Activated CD8-positive, alpha-beta memory T cell treated with anti-CD3 and anti-CD28 coated beads, Interleukin-2, amount 50 U/mL, for 1 hour (primary cell): Measurements from ENCODE around the gene COL12A1.
"Not testable (repeated sequence)": the region's sequence is repeated elsewhere in the genome, so short reads cannot be mapped to it uniquely, and the experiment has no call there.

ENCODE experiments used
- DNase-seq: peaks from one replicate; pipeline ENCODE4 v3.0.0-alpha.2; 2020; ENCODE audit errors: extremely low read depth

The COL12A1 gene

GRCh38 chr6:75213112-75213511, 7.3 kb upstream of the COL12A1 start:
- DNase-seq: no peak

GRCh38 chr6:75211920-75212590, 6.2 kb upstream of the COL12A1 start:
- no peak for DNase-seq

GRCh38 chr6:75210885-75211739, 5.3 kb upstream of the COL12A1 start:
- DNase-seq: peak; percentile 29

- DNase-seq: no peak
These were observed 3.4 kb upstream of the COL12A1 start for GRCh38 chr6:75209184-75209723.

DNA sequence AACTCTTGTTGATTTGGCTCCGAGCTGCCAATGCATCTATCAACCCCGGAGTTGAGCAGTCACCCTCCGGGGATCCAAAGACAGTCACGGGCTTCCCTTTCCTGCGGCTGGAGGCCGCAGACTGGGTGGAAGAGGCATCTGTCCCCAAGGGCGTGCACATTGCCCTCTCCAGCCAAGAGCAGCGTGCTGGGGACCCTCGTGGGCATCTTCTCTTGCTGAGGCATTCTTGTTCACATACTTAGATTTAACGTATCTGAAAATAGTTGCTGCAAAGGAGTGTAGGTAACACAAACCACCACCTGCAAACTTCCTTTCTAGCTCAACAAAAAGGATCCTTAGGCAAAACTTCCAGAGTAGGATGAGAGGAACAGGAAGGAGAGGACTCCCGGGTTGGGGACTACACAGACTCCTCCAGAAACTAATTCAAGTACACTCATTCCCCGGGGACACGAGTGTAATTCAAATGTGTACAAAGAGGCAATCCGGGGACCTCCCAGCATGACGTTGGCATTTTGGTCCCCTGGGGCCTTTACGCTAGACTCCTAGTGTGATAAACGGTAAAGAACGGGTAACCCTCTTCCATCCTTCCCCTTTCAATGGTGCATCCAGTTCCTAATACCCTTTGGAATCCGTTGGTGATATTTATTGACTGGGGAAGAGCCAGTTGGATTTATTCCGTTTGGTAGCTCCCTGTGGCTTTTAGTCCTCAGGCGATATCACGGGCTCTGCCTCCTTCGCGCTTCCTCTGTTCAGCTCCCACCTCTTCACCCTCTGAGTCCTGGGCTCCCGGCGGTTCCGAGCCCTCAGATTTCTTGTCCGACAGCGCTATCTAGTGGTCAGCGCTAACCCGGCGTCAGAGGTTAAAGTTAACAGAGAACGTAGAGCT, 2.7 kb upstream of the COL12A1 start:
- DNase-seq: peak; percentile 33

DNA sequence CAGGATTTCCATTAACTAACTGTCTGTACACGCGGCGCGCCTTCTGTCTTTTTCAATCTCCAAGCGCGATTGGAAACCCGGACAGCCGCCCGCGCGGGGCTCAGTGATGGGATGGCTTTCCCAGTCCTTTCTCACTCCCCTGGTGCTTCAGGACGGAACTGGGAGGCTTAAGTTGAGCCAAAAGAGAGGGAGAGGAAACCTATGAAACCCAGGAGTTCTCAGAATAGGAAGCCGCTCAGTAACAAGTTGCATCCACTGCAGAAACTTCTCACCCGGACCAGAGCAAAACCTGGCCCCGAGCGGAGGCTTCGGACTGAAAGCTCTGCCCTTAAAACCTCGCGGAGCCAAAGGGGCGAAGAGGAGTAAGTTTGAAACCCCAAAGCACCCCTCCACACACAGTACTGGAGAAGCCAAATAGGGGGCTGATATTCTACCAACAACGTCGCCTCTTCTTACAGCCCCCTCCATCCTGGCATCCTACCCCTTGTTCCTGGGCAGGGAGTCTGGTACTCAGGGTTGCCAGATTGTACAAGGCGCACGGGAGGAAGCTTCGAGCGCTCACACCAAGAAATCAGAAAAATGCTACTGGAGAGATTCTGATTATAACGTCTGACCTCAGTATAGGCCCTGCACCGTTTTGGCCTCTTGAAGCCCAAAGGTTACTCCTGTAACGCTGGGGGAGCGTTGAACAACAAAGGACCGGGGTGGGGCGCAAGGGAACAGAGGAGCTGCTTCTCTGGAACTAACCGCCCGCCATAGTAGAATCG, 906 bp upstream of the COL12A1 start:
- no peak for DNase-seq

GRCh38 chr6:75204959-75205775, 686 bp downstream of the COL12A1 start:
- no peak for DNase-seq

DNA sequence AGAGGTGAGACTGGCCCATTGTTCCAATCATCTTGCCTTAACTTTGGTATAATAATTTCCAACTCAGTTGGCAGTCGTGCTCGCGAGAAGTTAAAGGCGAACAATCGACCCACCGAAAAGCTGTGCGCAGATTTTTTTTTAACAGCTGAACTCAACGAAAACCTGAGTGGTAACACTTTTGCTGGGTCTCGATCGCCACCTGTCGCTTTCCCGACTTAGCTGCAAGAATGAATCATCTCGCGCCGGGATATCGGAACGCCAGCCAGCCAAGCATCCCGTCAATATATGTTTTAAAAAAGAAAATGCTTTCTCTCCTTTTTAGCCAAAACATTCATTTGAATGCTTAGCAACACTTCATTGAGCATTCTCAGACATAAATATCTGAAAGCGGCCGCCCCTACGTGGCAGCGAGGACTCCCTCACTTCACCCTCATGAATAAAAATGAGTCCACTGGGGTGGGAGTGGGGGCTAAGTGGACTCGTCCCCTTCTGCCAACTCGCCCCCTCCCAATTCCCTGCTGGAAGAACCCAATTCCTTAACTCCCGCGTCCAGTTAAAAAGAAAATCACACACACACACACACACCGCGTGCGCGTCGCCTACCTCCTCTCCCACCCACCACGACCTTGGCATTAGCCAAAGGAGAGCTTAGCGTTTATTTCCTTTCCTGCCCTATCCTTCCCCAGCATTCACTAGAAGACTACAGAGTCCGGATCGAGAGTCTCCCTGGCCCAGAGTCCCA, 1.5 kb downstream of the COL12A1 start:
- DNase-seq: no peak

DNA sequence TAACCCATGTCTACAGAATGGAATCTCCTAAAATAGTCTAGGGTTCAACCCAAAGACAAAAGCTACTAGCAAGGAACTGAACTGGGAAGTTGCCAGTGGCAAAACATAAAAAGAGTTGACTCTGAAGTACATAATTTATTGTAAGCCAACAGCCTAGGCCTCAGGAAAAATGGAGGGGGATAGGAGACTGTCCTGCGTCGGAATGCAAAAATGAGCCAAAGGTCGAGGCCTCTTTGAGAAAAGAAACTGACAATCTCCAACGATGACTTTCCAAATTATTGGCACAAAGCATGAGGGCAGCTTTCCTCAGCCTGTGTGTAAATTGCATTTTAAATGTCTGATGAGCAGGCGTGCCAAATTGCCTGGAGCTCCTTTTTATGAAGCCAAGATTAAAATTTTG, 2.1 kb downstream of the COL12A1 start:
- no peak for DNase-seq

GRCh38 chr6:75202676-75203131, 3.1 kb downstream of the COL12A1 start:
- DNase-seq: no peak

DNA sequence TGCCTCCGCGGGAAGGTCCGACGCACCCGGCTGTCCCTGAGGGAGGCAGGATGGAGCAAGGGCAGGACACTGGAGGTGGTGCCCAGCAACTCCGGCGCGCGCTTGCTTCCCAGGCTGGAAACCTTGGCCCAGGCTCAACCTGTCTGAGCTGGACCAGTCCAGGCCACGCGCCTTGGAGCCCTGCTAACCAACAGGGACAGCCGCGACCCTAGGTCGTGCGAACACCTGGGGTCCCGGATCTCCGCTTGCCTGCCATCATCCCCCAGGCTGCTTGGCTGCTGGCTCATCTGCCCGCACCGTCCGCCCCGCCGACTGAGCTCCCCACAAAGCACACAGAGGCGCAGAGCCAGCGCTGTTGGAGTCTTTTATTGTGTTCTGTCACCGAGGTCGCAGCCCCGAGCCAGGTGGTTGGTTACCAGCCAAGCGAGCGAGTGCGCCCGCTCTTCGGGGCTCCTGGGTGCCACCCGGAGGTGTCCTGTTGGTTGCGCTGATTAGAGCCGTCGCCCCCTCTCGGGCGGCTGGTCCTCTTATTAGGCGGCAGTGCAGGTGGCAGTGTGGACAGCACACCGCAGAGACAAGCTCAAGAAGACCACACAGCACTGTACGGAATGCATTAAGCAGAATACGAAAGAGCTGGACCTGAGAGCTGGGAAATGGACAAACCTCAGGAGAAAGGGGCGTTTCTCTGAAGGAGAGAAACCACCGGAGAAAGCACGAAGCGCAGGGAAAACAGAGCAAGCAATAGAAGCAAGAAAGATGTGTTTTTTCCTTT, 3.8 kb downstream of the COL12A1 start:
- DNase-seq: no peak

GRCh38 chr6:75201021-75201420, 4.8 kb downstream of the COL12A1 start:
- DNase-seq: no peak

DNA sequence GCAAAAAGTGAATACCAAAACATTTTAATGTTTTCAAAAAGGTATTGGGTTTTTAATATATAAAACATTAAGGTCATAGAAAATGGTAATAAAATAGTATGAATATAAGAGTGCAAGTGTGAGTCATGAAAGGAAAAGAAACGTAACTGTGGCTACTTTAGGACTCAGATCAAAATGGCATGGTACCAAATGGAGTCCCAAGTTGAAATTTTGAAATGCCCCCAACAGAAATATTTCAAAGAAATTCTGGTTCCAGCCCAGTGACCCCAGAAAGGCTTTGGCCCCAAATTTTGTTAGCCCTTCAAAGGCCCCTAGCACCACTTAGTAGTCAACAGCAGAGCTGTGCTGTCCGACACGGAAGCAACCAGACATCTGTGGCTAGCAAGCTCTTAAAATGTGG, 6.0 kb downstream of the COL12A1 start:
- DNase-seq: no peak

DNA sequence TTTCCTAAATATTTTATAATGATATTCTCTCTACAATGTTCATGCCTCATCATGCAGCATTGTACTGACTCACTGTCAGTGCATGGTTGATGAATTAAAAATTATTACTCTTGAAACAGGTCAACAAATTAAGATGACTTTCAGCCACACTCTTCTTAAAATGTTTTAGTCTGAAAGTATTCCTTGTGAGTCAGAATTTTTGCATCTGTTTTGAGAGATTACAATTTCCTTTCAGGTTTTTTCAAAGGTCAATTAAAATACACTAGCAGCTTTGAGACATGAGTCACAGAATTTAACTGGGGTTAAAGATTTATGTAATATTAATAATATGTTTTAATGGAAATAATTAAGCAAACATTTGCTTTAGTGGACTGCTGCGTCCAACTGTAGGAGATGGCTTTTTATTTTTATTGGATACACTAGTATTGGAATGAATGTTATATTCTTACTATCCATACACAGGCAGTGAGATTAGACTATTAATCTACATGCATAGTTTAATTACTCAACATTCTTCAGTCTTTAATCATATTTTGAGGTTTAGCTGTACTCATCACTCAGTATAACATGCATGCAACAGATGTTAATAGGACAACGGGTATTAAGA, 9.7 kb downstream of the COL12A1 start:
- DNase-seq: no peak

GRCh38 chr6:75188221-75188925, 17.5 kb downstream of the COL12A1 start:
- DNase-seq: no peak

DNA sequence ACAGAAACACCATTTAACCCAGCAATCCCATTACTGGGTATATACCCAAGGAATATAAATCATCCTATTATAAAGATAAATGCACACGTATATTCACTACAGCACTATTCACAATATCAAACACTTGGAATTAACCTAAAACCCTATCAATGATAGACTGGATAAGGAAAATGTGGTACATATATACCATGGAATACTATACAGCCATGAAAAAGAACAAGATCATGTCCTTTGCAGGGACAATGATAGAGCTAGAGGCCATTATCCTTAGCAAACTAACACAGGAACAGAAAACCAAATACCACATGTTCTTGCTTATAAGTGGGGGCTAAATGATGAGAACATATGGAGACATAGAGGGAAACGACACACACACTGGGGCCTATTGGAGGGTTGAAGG, 19.3 kb downstream of the COL12A1 start:
- DNase-seq: not testable (repeated sequence)

GRCh38 chr6:75183099-75183541, 22.7 kb downstream of the COL12A1 start:
- DNase-seq: no peak

GRCh38 chr6:75180864-75181263, 25.0 kb downstream of the COL12A1 start:
- DNase-seq: no peak
